Measurements from ENCODE around the gene EGFLAM.

The EGFLAM gene

GRCh38 chr5:38267372-38267771, 9.0 kb downstream of the EGFLAM start:
- no peak for DNase-seq

- DNase-seq: no peak
Observed at GRCh38 chr5:38273626-38274025, 15.3 kb downstream of the EGFLAM start.

GRCh38 chr5:38274370-38274769, 16.0 kb downstream of the EGFLAM start:
- DNase-seq: no peak

GRCh38 chr5:38284384-38284783, 26.0 kb downstream of the EGFLAM start:
- no peak for DNase-seq

GRCh38 chr5:38285226-38285625, 26.9 kb downstream of the EGFLAM start:
- DNase-seq: no peak

- no peak for DNase-seq
Observed at GRCh38 chr5:38286002-38286401, 27.6 kb downstream of the EGFLAM start.

- no peak for DNase-seq
Observed at GRCh38 chr5:38287124-38287523, 28.8 kb downstream of the EGFLAM start.

- no peak for DNase-seq
Observed at GRCh38 chr5:38289457-38289856, 31.1 kb downstream of the EGFLAM start.

GRCh38 chr5:38290028-38290653, 31.8 kb downstream of the EGFLAM start:
- no peak for DNase-seq

- no peak for DNase-seq
Observed at GRCh38 chr5:38291355-38291754, 33.0 kb downstream of the EGFLAM start.

- DNase-seq: no peak
Observed at GRCh38 chr5:38292228-38292627, 33.9 kb downstream of the EGFLAM start.

- DNase-seq: no peak
Observed at GRCh38 chr5:38295751-38296150, 37.4 kb downstream of the EGFLAM start.

GRCh38 chr5:38297830-38298608, 39.7 kb downstream of the EGFLAM start:
- no peak for DNase-seq

GRCh38 chr5:38299585-38299984, 41.2 kb downstream of the EGFLAM start:
- DNase-seq: no peak

GRCh38 chr5:38305148-38305547, 46.8 kb downstream of the EGFLAM start:
- DNase-seq: no peak

GRCh38 chr5:38307845-38308244, 49.5 kb downstream of the EGFLAM start:
- no peak for DNase-seq

GRCh38 chr5:38316544-38317224, 58.3 kb downstream of the EGFLAM start:
- DNase-seq: no peak

GRCh38 chr5:38317868-38318267, 59.5 kb downstream of the EGFLAM start:
- DNase-seq: no peak

GRCh38 chr5:38319491-38319890, 61.1 kb downstream of the EGFLAM start:
- no peak for DNase-seq

- no peak for DNase-seq
Observed at GRCh38 chr5:38321978-38322377, 63.6 kb downstream of the EGFLAM start.

- no peak for DNase-seq
Observed at GRCh38 chr5:38323645-38324295, 65.4 kb downstream of the EGFLAM start.

GRCh38 chr5:38329132-38329715, 70.9 kb downstream of the EGFLAM start:
- DNase-seq: no peak

GRCh38 chr5:38330207-38330606, 71.8 kb downstream of the EGFLAM start:
- no peak for DNase-seq
